ENCODE results near the gene NT5E. TPM values are rescaled to one million over a fixed set of nuclear protein-coding genes. Genes with fewer than 3 reads are reported as not detected.

Gene NT5E
- polyA plus RNA-seq, 1 of the 3 experiments (the other 2 are of a cell fraction) = 443 TPM

GRCh38 chr6:85465762-85466161 is 15.9 kb downstream of the NT5E start (continued):
- TF ChIP-seq REST (IDR thresholded peaks at IDR 0.05; ENCODE audit: low read depth, low read length) (no peak), CTCF (IDR thresholded peaks at IDR 0.05) (no peak), FOSL2 (IDR thresholded peaks at IDR 0.05; ENCODE audit: borderline replicate concordance, low read depth) (no peak), MEF2A (IDR thresholded peaks at IDR 0.05; ENCODE audit: borderline replicate concordance, low read depth) (no peak)
- TF ChIP-seq, protein P1, sequence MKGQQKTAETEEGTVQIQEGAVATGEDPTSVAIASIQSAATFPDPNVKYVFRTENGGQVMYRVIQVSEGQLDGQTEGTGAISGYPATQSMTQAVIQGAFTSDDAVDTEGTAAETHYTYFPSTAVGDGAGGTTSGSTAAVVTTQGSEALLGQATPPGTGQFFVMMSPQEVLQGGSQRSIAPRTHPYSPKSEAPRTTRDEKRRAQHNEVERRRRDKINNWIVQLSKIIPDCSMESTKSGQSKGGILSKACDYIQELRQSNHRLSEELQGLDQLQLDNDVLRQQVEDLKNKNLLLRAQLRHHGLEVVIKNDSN (IDR thresholded peaks at IDR 0.05; ENCODE audit: borderline replicate concordance, low read depth) = no peak

DNA sequence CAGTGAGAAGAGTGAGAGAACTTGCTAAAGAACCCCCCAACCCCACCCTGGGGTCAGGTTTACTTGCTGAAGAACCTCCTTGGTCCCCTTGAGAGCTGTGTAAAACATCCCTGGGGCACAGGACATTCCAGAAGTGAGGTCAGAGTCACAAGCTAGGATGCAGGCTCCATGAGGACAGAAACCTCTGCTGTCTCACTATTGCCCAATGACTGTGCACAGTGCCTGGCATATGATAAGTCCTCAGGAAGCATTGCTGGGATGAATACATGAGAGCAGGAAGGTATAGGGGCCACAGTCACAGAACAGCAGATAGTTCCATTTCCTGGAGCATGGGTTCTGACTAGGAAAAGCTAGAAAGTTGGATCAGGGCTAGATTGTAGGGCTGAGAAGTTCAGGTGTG is 18.4 kb downstream of the NT5E start:
- TF ChIP-seq RFX5 (IDR thresholded peaks at IDR 0.05; ENCODE audit: low read length) (no peak), MXI1 (IDR thresholded peaks at IDR 0.05; ENCODE audit: low read depth, low read length) (no peak)
- Histone ChIP-seq H3K79me2 (ENCODE audit: insufficient read depth) (peaks cover 78% of the 10 kb centered on the region), H3K36me3 (replicated peaks in 1 of 2; ENCODE audit: control insufficient read depth in 1 of 2, insufficient read depth in 2 of 2, low read length in 1 of 2) (peaks cover 54 to 67% of the 10 kb centered on the region in 2 experiments), H3K4me3 (ENCODE audit: low read depth in 2 of 2, low read length in 1 of 2) (no peak overlapping the region), H3F3A (replicated peaks; ENCODE audit: insufficient read depth) (peaks cover 62% of the 10 kb centered on the region), H2AFZ (ENCODE audit: low read depth) (no peak overlapping the region), H3K27ac (ENCODE audit: low read depth in 2 of 2, low read length in 1 of 2) (peak overlapping the region; percentile 19 to 57; a peak in 3 of 4 replicates), H3K27me3 (ENCODE audit: insufficient read depth) (no peaks in the 10 kb centered on the region), H3K9me2 (no peaks in the 10 kb centered on the region), H3K4me2 (peak overlapping the region; percentile 14; the same call in 1 of the 2 replicates), H3K4me1 (ENCODE audit: control insufficient read depth in 1 of 2, insufficient read depth in 2 of 2, low read depth in 1 of 2, low read length in 1 of 2) (peaks cover 5 to 61% of the 10 kb centered on the region in 2 experiments), H4K20me1 (ENCODE audit: insufficient read depth) (no peaks in the 10 kb centered on the region), H3K9me3 (no peaks in the 10 kb centered on the region), H3K9ac (peak overlapping the region; percentile 4; the same call in 1 of the 2 replicates)
- no peak for DNase-seq
- CTCF ChIA-PET = interaction anchor here (1.6 to 3.5 kb wide), 4 partner anchors 10 to 113 kb away, joined by 3 to 28 read pairs (median 8); no protein-coding TSS in a partner anchor
- POLR2A ChIA-PET = no interaction called here
